Measurements from ENCODE around the gene GNGT1. TPM values are rescaled to one million over a fixed set of nuclear protein-coding genes. Genes with fewer than 3 reads are reported as not detected.

Gene GNGT1
- total RNA-seq, result not detected

DNA sequence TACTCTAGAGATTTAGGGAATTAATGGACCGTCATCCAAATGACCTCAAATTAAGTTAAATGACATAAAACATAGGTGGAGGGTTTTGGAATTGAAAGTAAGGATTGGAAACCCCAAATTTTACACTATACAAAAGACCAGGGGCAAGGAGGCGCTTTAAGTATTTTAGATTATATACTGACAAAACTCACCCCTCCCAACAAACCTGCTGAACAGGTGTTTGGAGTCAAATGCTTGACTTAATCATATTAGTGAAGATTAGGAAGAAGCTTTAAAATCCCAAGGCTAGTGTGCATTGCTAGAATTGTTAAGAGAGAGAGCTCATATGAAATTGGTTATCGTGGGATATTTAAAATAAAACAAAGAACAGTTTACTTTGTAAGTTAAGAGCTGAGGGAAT is at the start of gene GNGT1:
GNGT1 (plus strand) TSS at position 301 of the 400 bp plus-strand sequence. CDS start 180 bp downstream, outside the sequence.
- peaks cover 0 to 9% (median 0%) of the 10 kb centered on the region in 3 donors for H3K4me1 ChIP-seq
- no peaks in the 10 kb centered on the region for H3K36me3 ChIP-seq
- no peak within 1 kb of the TSS for H3K4me3 ChIP-seq
- no peak for TF ChIP-seq POLR2A (IDR thresholded peaks at IDR 0.05)
- TF ChIP-seq, protein P1, sequence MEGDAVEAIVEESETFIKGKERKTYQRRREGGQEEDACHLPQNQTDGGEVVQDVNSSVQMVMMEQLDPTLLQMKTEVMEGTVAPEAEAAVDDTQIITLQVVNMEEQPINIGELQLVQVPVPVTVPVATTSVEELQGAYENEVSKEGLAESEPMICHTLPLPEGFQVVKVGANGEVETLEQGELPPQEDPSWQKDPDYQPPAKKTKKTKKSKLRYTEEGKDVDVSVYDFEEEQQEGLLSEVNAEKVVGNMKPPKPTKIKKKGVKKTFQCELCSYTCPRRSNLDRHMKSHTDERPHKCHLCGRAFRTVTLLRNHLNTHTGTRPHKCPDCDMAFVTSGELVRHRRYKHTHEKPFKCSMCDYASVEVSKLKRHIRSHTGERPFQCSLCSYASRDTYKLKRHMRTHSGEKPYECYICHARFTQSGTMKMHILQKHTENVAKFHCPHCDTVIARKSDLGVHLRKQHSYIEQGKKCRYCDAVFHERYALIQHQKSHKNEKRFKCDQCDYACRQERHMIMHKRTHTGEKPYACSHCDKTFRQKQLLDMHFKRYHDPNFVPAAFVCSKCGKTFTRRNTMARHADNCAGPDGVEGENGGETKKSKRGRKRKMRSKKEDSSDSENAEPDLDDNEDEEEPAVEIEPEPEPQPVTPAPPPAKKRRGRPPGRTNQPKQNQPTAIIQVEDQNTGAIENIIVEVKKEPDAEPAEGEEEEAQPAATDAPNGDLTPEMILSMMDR (IDR thresholded peaks at IDR 0.05), result no peak
- H3K9me3 ChIP-seq, result no peaks in the 10 kb centered on the region
- WGBS, 2 donors, result 56 to 67% methylated on average over 3 of the region's 3 CpGs
- intact Hi-C loops (cut with DNase I), result no loop called here
- DNase-seq, result no peak
- no peak within 1 kb of the TSS for H3K27ac ChIP-seq
- H3K27me3 ChIP-seq, result no peaks in the 10 kb centered on the region

DNA sequence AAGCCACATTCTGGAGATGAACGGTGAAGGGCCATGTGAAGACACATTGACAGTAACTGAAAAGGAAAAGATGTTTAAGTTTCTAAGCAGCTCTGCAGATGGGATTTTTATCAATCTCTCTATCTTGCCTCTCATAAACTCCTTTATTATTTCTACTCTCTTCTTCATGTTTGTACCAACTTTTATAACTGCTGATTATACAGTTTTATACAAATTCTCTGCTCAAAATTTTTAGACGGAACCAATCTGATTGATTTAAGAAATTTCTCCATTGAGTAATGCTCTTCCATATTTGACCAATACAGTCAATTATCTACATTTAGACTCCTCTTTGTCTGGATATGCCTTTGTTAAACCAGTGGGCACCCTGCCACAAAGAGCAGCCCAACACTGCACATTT is 47.5 kb upstream of the GNGT1 start:
- DNase-seq, result no peak
- intact Hi-C loops (cut with DNase I), result no loop called here
- H3K4me1 ChIP-seq, result no peaks in the 10 kb centered on the region
- no peak overlapping the region for H3K27ac ChIP-seq
- no peaks in the 10 kb centered on the region for H3K36me3 ChIP-seq
- H3K9me3 ChIP-seq, result no peaks in the 10 kb centered on the region
- no peak for TF ChIP-seq POLR2A (IDR thresholded peaks at IDR 0.05)
- TF ChIP-seq, protein P1 (IDR thresholded peaks at IDR 0.05), result no peak
- WGBS, 2 donors, result 90 to 92% methylated on average over 2 of the region's 2 CpGs
- H3K4me3 ChIP-seq, result no peak overlapping the region
- no peaks in the 10 kb centered on the region for H3K27me3 ChIP-seq

DNA sequence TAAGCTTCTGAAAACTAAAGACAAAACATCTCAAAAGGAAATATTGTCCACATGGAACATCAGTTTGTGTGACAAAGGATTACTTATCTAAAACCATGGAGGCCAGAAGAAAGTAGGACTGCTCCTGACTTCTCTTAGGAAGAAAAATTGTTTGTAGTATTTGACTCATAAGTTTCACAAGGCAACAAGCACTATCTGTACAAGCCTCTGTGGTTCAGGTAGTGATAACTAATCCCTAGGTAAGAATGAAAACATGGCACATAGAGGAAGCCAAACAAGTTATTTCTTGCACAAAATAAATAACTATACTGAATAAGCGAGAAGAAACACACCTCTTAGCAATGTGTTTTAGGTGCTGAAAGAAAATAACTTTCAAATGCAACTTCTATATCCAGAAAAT is 46.1 kb upstream of the GNGT1 start:
- Histone ChIP-seq H3K4me1 (no peaks in the 10 kb centered on the region), H3K27ac (no peak overlapping the region), H3K9me3 (no peaks in the 10 kb centered on the region), H3K27me3 (no peaks in the 10 kb centered on the region), H3K36me3 (no peaks in the 10 kb centered on the region), H3K4me3 (no peak overlapping the region)
- 48 to 52% methylated on average over 1 of the region's 1 CpG for WGBS, 2 donors
- TF ChIP-seq, protein P1 (IDR thresholded peaks at IDR 0.05), result no peak
- no peak for TF ChIP-seq POLR2A (IDR thresholded peaks at IDR 0.05)
- no peak for DNase-seq
- intact Hi-C loops (cut with DNase I), result no loop called here

DNA sequence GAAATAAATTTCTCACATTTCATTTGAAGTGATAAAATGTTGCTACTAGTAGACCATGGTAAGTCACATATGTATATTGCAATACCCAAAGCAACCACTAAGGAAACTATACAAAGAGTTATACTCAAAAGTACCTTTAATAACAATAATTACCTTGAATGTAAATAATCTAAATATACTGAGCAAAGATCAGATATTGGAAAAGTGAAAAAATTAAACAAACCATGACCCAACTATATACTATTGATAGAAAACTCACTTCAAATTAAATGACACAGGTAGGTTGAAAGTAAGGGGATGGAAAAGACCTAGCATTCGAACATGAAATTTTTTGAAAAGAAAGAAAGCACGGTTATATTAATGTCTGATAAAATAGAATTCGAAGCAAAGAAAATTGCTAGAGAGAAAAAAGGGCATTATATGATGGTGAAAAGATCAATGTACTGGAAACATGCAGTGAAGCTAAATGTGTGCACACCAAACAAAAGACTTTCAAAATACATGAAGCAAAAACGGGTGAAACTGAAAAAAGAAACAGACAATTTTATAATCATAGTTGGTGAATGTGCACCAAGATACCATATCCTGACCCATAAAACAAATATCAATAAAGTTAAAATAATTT is 44.9 kb upstream of the GNGT1 start:
- no peak for DNase-seq
- Histone ChIP-seq H3K4me1 (no peaks in the 10 kb centered on the region), H3K9me3 (no peaks in the 10 kb centered on the region), H3K36me3 (no peaks in the 10 kb centered on the region), H3K27me3 (no peaks in the 10 kb centered on the region), H3K27ac (no peak overlapping the region), H3K4me3 (no peak overlapping the region)
- WGBS, 2 donors, result 69 to 71% methylated on average over 4 of the region's 4 CpGs
- TF ChIP-seq POLR2A (IDR thresholded peaks at IDR 0.05), result no peak
- TF ChIP-seq, protein P1 (IDR thresholded peaks at IDR 0.05), result peak in 3 of 6 experiments; percentile 12 to 17 (median 13)
- intact Hi-C loops (cut with DNase I), result no loop called here

DNA sequence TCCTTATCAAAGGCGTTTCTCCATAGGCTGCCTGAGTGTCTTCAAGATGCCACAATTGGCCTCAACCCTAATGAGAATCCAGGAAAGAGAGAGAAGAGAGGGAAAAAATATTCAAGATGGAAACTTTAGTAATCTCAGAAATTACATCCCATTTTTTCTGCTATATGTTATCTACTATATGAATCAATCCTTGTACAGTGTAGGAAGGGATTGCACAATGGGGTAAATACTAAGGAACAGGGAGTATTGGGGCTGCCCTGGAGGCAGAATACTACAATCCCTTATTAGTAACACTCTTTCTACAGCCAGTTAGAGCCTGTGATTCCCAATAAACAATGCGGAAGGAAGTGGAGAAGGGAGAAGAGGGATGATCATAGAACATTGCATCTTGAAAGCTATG is 43.7 kb upstream of the GNGT1 start:
- no peaks in the 10 kb centered on the region for H3K36me3 ChIP-seq
- no peak overlapping the region for H3K27ac ChIP-seq
- intact Hi-C loops (cut with DNase I), result no loop called here
- H3K4me3 ChIP-seq, result no peak overlapping the region
- H3K9me3 ChIP-seq, result no peaks in the 10 kb centered on the region
- no peaks in the 10 kb centered on the region for H3K27me3 ChIP-seq
- H3K4me1 ChIP-seq, result no peaks in the 10 kb centered on the region
- 73 to 77% methylated on average over 2 of the region's 2 CpGs for WGBS, 2 donors
- no peak for DNase-seq
- TF ChIP-seq, protein P1 (IDR thresholded peaks at IDR 0.05), result no peak
- no peak for TF ChIP-seq POLR2A (IDR thresholded peaks at IDR 0.05)
